GM13976 (cell line): ENCODE data around the gene MIA3.

Source experiments
- DNase-seq: peaks from one replicate; pipeline ENCODE4 v3.0.0; 2012; ENCODE audit warnings: low spot score
- in situ Hi-C: fragments of 300-500 bp; cut with MboI; formaldehyde crosslinking; loops from one replicate; pipeline ENCODE4 v1.12.0; 2022; ENCODE audit warnings: low sequenced_read_pairs, mixed read lengths, inconsistent platforms; ENCODE audit not compliant: unreplicated experiment
- TF ChIP-seq, protein P1 (sequence below): IDR thresholded peaks from 2 replicates; pipeline ENCODE4 v1.5.1; 2012; ENCODE audit warnings: borderline replicate concordance, mild to moderate bottlenecking; ENCODE audit not compliant: insufficient read depth; ENCODE audit errors: extremely low read depth, missing control alignments, control extremely low read depth

Gene MIA3

GRCh38 chr1:222706815-222707214, 88.9 kb downstream of the MIA3 start:
- DNase-seq, result no peak
- TF ChIP-seq, protein P1, sequence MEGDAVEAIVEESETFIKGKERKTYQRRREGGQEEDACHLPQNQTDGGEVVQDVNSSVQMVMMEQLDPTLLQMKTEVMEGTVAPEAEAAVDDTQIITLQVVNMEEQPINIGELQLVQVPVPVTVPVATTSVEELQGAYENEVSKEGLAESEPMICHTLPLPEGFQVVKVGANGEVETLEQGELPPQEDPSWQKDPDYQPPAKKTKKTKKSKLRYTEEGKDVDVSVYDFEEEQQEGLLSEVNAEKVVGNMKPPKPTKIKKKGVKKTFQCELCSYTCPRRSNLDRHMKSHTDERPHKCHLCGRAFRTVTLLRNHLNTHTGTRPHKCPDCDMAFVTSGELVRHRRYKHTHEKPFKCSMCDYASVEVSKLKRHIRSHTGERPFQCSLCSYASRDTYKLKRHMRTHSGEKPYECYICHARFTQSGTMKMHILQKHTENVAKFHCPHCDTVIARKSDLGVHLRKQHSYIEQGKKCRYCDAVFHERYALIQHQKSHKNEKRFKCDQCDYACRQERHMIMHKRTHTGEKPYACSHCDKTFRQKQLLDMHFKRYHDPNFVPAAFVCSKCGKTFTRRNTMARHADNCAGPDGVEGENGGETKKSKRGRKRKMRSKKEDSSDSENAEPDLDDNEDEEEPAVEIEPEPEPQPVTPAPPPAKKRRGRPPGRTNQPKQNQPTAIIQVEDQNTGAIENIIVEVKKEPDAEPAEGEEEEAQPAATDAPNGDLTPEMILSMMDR, result no peak
- in situ Hi-C loops, result no loop called here

DNA sequence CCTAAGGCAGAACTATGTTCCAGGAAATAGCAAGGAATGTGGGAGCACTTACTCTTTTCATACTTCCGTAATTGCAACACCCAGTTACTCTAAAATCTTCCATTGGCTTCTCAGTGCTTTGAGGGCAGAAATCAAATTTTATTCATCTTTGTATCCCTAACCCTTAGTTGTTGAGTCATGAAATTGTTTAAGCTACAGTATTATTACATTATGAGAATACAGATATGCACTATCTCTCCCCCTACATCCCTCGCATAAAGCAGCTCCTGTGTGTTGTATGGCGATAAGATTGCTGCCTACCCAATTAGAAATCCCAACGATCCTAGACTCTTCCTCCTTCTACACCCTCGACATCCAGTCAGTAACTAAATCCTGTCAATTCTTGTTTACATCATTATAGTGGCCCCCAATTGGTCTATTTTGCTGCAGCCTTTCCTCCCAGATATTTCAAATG, 91.8 kb downstream of the MIA3 start:
- DNase-seq, result no peak
- in situ Hi-C loops, result no loop called here
- TF ChIP-seq, protein P1, result no peak

DNA sequence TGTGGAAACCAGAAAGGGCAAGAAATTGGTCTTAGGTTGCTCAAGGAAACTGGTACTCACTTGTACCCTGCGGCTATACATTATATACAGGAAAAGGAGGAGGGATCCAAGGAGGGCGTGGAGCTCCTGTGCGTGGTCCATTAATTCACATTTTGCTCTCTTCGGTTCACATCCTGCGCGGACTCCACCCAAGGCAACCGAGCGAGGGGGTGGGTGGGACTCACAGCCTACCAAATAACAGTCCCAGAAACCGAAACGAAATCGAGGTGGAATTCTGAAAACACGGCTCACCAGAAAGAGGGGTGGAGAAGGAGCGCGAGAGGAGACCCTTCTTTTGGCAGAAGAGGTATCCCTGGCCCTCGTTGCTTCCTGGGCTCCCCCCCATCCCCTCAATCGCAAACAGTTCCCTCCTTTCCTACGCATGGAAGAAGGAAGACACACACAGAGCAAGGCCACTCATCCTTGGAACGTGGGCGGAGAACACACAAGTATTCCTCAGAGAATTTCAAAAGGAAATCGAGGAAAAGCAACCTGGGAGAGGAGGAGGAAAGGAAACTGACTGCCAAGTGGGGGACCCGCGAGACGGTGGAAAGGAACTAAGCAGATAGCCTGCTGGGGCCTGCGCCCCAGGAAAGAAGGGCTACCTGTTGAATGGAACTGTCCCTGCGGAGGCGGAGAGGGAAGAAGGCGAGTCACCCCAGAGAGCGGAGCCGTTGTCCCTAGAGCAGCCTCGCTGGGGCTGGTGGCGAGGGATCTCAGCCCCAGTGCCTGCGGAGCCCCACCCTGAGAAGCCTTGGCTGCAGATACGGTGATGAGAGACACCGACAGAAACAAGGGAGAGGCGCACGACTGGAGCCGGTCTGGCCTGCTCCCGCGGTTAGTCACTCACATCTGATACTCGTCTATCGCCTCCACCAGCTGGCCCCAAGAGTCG, 93.7 kb downstream of the MIA3 start:
- in situ Hi-C loops, result no loop called here
- TF ChIP-seq, protein P1, result no peak
- peak; percentile 62 for DNase-seq

DNA sequence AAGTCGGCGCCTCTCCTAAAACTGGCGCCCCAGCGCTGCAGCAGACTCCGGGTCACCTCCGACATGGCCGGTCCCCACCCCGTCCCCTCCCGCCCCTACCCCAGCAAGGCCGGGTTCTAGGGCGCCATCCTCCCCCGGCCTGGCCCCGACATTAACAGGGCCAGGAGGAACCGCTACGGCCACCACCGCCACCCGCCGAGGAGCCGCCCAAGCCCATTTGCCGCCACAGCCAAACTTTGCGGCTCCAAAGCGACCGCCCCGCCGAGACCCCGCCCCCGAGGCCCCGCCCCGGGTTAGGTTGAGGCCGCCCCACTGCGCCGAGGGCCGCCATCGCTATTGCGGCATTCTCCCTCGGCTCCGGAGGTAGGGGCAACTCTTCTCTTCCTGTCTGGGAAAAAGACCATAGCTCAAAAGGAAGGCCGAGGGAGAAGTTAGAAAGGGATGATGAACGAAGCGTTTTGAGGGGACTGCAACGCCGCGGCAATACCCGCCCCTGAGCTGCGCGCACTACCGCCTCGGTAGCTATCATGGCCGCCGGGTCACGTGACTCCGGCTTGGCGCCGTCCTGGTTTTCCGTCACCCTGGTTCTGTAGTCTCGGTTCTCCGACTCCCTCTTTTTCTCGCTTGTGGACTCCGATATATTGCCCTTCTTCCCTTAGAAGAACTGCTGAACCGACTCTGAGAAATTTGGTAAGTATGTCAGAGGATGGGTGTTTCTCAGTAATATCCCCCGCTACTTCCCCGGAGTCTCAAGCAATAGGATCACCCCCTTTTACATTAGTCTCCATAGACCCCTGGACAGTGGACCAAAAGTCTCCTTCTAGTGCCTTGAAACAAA, 94.6 kb downstream of the MIA3 start, which contains the start of the genes AIDA and BROX:
TSS of gene AIDA (minus strand) at position 239 of the 838 bp plus-strand sequence. CDS start at position 65, 174 bp downstream.
TSS of gene BROX (plus strand) at position 312 of the 838 bp plus-strand sequence. CDS start 3,136 bp downstream, outside the sequence.
- in situ Hi-C loops, result no loop called here
- TF ChIP-seq, protein P1, result no peak
- peak; percentile 95 for DNase-seq

GRCh38 chr1:222713091-222713961, 95.4 kb downstream of the MIA3 start:
- TF ChIP-seq, protein P1, result no peak
- in situ Hi-C loops, result no loop called here
- DNase-seq, result peak; percentile 86
